HCT116 (cell line): ENCODE results near the gene BTBD2. TPM values are rescaled to one million over a fixed set of nuclear protein-coding genes. Genes with fewer than 3 reads are reported as not detected.

Source experiments
- ATAC-seq: fragments of 200-7000 bp; cut with Tn5 transposase; 2 replicates; pipeline ENCODE4 v1.9.1; 2020; ENCODE audit warnings: mild to moderate bottlenecking, moderate library complexity
- BruUV-seq: library from RNA; stranded (reverse); fragments of 400-500 nt; replicated peaks from 2 replicates; lab custom pipeline; 2021; lab: Mats Ljungman, UMichigan
- CTCF ChIA-PET: fragments of 300-600 bp; sonication (Branson Sonifier 250); formaldehyde crosslinking; loops from one replicate; lab custom pipeline; 2021; ENCODE audit warnings: antibody characterized with exemption; lab: Charles Lee
- POLR2A ChIA-PET: fragments of 300-600, 350-600 bp; sonication (Branson Sonifier 250); formaldehyde crosslinking; loops from one replicate; lab custom pipeline; 2021; ENCODE audit warnings: antibody characterized with exemption; lab: Charles Lee
- RAD21 ChIA-PET, 2 experiments: fragments of 300-600 bp; sonication (Branson Sonifier 250); formaldehyde crosslinking; loops; one replicate each; lab custom pipeline; 2023; ENCODE audit warnings: low total read pairs in 2 of 2; ENCODE audit not compliant: uncharacterized antibody in 2 of 2, unreplicated experiment in 2 of 2, low non-redundant PET in 1 of 2; lab: Charles Lee
- DNase-seq: peaks from one replicate; pipeline ENCODE4 v3.0.0-alpha.2; 2010; ENCODE audit warnings: low read depth, low spot score
- H2AFZ ChIP-seq: fragments of 200-600 bp; shearing (Covaris generic), sonication (generic); 2 replicates; pipeline ENCODE4 v1.6.1; 2017; ENCODE audit warnings: low read depth, mixed run types, mixed read lengths, antibody characterized with exemption, low read length; ENCODE audit not compliant: poor library complexity, severe bottlenecking
- H3K27ac ChIP-seq: 2 replicates; pipeline ENCODE4 v1.5.1; 2012; ENCODE audit warnings: low read depth, low read length
- H3K27me3 ChIP-seq: fragments of 200-600 bp; sonication (generic); 2 replicates; pipeline ENCODE4 v1.6.1; 2016; ENCODE audit warnings: mixed run types, low read length, mixed read lengths; ENCODE audit not compliant: insufficient read depth
- H3K36me3 ChIP-seq, 2 experiments: fragments of 200-500 bp in 1 of 2; fragments of 200-600 bp in 1 of 2; sonication (Bioruptor generic) in 1 of 2; sonication (generic) in 1 of 2; 2 replicates each; pipeline versions ENCODE4 v1.5.1 to v1.6.1; 2014 to 2016; ENCODE audit warnings: low read length in 2 of 2, inconsistent platforms in 1 of 2, mixed read lengths in 1 of 2, mixed run types in 1 of 2; ENCODE audit not compliant: insufficient read depth in 2 of 2, control insufficient read depth in 1 of 2
- H3K4me1 ChIP-seq, 2 experiments: fragments of 200-600 bp in 1 of 2; sonication (generic) in 1 of 2; 2 replicates each; pipeline versions ENCODE4 v1.5.1 to v1.6.1; 2012 to 2017; ENCODE audit warnings: low read length in 2 of 2, inconsistent platforms in 1 of 2, mild to moderate bottlenecking in 1 of 2, mixed read lengths in 1 of 2, mixed run types in 1 of 2, moderate library complexity in 1 of 2; ENCODE audit not compliant: insufficient read depth in 2 of 2, control insufficient read depth in 1 of 2
- H3K4me2 ChIP-seq: fragments of 200-600 bp; sonication (generic); 2 replicates; pipeline ENCODE4 v1.6.1; 2017; ENCODE audit warnings: mixed run types, low read length, mixed read lengths
- H3K4me3 ChIP-seq, 2 experiments: fragments of 200-600 bp in 1 of 2; sonication (generic) in 1 of 2; replicated peaks in 1 of 2; 2 replicates each; pipeline ENCODE4 v1.5.1; 2011 to 2016; ENCODE audit warnings: low read length in 2 of 2, control low read depth in 1 of 2, low read depth in 1 of 2, mild to moderate bottlenecking in 1 of 2, mixed read lengths in 1 of 2, mixed run types in 1 of 2
- H3K79me2 ChIP-seq: fragments of 200-600 bp; sonication (generic); 2 replicates; pipeline ENCODE4 v1.6.1; 2017; ENCODE audit warnings: mild to moderate bottlenecking, mixed run types, low read length, moderate library complexity, mixed read lengths; ENCODE audit not compliant: insufficient read depth
- H3K9ac ChIP-seq: fragments of 200-600 bp; sonication (generic); 2 replicates; pipeline ENCODE4 v1.6.1; 2016; ENCODE audit warnings: low read length, mixed read lengths
- H3K9me2 ChIP-seq: fragments of 200-600 bp; sonication (generic), shearing (Covaris generic); 2 replicates; pipeline ENCODE4 v1.6.1; 2017; ENCODE audit warnings: mixed run types, mild to moderate bottlenecking, moderate library complexity; ENCODE audit not compliant: insufficient read depth
- H3K9me3 ChIP-seq, 2 experiments: fragments of 200-500 bp in 1 of 2; fragments of 200-600 bp in 1 of 2; sonication (Bioruptor generic) in 1 of 2; sonication (generic) in 1 of 2; 2 replicates each; pipeline ENCODE4 v1.6.1; 2014 to 2017; ENCODE audit warnings: low read length in 2 of 2, mixed read lengths in 2 of 2, inconsistent platforms in 1 of 2, low read depth in 1 of 2, mild to moderate bottlenecking in 1 of 2, mixed run types in 1 of 2, moderate library complexity in 1 of 2; ENCODE audit not compliant: control insufficient read depth in 1 of 2, insufficient read depth in 1 of 2
- H4K20me1 ChIP-seq: fragments of 200-600 bp; sonication (generic), shearing (Covaris generic); 2 replicates; pipeline ENCODE4 v1.6.1; 2017; ENCODE audit warnings: mixed run types, mild to moderate bottlenecking, moderate library complexity; ENCODE audit not compliant: insufficient read depth
- CBX3 ChIP-seq: IDR thresholded peaks from 2 replicates; pipeline ENCODE4 v1.6.1; 2012; ENCODE audit warnings: low read depth
- CEBPB ChIP-seq: IDR thresholded peaks from 2 replicates; pipeline ENCODE4 v1.6.1; 2012; ENCODE audit warnings: low read depth
- EGR1 ChIP-seq: IDR thresholded peaks from 2 replicates; pipeline ENCODE4 v1.6.1; 2012; ENCODE audit warnings: low read depth
- EZH2phosphoT487 ChIP-seq: fragments of 200-600 bp; IDR thresholded peaks from 2 replicates; pipeline ENCODE4 v1.6.1; 2018; ENCODE audit warnings: antibody characterized with exemption, borderline replicate concordance
- FOSL1 ChIP-seq: IDR thresholded peaks from 2 replicates; pipeline ENCODE4 v1.6.1; 2012; ENCODE audit warnings: low read depth
- JUND ChIP-seq: IDR thresholded peaks from 2 replicates; pipeline ENCODE4 v1.6.1; 2012
- POLR2A ChIP-seq: IDR thresholded peaks from 2 replicates; pipeline ENCODE4 v1.7.0; 2011; ENCODE audit warnings: borderline replicate concordance; ENCODE audit not compliant: insufficient read depth, insufficient read length; ENCODE audit errors: extremely low read depth
- RAD21 ChIP-seq: IDR thresholded peaks from 2 replicates; pipeline ENCODE4 v1.6.1; 2012; ENCODE audit warnings: low read depth, mild to moderate bottlenecking
- SIN3A ChIP-seq: IDR thresholded peaks from 2 replicates; pipeline ENCODE4 v1.6.1; 2012; ENCODE audit warnings: low read depth
- SP1 ChIP-seq: IDR thresholded peaks from 2 replicates; pipeline ENCODE4 v1.6.1; 2012; ENCODE audit warnings: low read depth
- SRF ChIP-seq: IDR thresholded peaks from 2 replicates; pipeline ENCODE4 v1.6.1; 2012; ENCODE audit warnings: low read depth
- TCF7L2 ChIP-seq: IDR thresholded peaks from 2 replicates; pipeline ENCODE4 v1.7.0; 2011; ENCODE audit warnings: borderline replicate concordance, inconsistent platforms; ENCODE audit not compliant: insufficient read depth, insufficient read length; ENCODE audit errors: extremely low read depth
- YY1 ChIP-seq: IDR thresholded peaks from 2 replicates; pipeline ENCODE4 v1.6.1; 2011; ENCODE audit warnings: low read length, low read depth, moderate library complexity, mild to moderate bottlenecking; ENCODE audit not compliant: insufficient replicate concordance; ENCODE audit errors: extremely low read depth
- ZFX ChIP-seq: fragments of 450-650 bp; IDR thresholded peaks from 2 replicates; pipeline ENCODE4 v1.6.1; 2017
- intact Hi-C: fragments of 100-400 bp; cut with micrococcal nuclease; formaldehyde crosslinking; loops from 2 replicates; pipeline ENCODE4 v1.10.0; 2022
- total RNA-seq: library from RNA; stranded (reverse); gene quantifications from one replicate; pipeline ENCODE4 v1.2.1, GENCODE V29; 2021; ENCODE audit not compliant: unreplicated experiment
- TF ChIP-seq, protein P1 (sequence below): IDR thresholded peaks from 2 replicates; pipeline ENCODE4 v1.6.1; 2012
- TF ChIP-seq, protein P2 (sequence below): IDR thresholded peaks from 2 replicates; pipeline ENCODE4 v1.6.1; 2011; ENCODE audit warnings: mild to moderate bottlenecking, low read length, moderate library complexity; ENCODE audit not compliant: insufficient replicate concordance; ENCODE audit errors: extremely low read depth
- TF ChIP-seq, protein P3 (sequence below), 3 experiments: fragments of 200-600 bp in 1 of 3; sonication (generic) in 1 of 3; IDR thresholded peaks in 2 of 3; conservative IDR thresholded peaks in 1 of 3; 2 replicates each; pipeline ENCODE4 v1.5.1; 2012 to 2017; ENCODE audit warnings: low read depth in 2 of 3, low read length in 2 of 3, antibody characterized with exemption in 1 of 3, borderline replicate concordance in 1 of 3, control low read depth in 1 of 3, mild to moderate bottlenecking in 1 of 3, mixed read lengths in 1 of 3, mixed run types in 1 of 3, moderate library complexity in 1 of 3; ENCODE audit not compliant: insufficient read depth in 1 of 3
- TF ChIP-seq, protein P4 (sequence below): IDR thresholded peaks from 2 replicates; pipeline ENCODE4 v1.6.1; 2012
- TF ChIP-seq, protein P5 (sequence below): IDR thresholded peaks from 2 replicates; pipeline ENCODE4 v1.6.1; 2012; ENCODE audit warnings: low read depth

Gene BTBD2
- total RNA-seq, 1 experiment from 2014 or later: 112 TPM

DNA sequence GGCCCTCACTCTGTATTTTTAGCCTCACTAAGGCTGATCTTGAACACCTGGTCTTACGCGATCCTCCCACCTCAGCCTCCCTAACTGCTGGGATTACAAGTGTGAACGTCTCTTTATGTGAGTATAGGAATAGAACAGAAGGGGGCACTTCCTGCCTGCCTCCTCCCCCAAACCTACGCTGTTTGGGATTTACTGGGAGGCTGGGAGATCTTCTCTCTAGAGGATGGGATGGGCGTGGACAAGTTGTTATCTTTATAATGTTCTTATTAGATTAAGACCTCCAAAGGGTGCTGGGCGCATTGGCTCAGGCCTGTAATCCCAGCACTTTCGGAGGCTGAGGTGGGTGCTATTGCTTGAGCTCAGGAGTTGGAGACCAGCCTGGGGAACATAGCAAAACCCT lies 77.4 kb downstream of the BTBD2 start:
- TF ChIP-seq, protein P1, sequence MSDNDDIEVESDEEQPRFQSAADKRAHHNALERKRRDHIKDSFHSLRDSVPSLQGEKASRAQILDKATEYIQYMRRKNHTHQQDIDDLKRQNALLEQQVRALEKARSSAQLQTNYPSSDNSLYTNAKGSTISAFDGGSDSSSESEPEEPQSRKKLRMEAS: no peak
- TF ChIP-seq EZH2phosphoT487 (no peak), RAD21 (no peak), CEBPB (no peak), POLR2A (no peak), TCF7L2 (no peak), SRF (no peak), EGR1 (no peak), SP1 (no peak), YY1 (no peak), FOSL1 (no peak), SIN3A (no peak), ZFX (no peak), CBX3 (no peak), JUND (no peak)
- TF ChIP-seq, protein P2, sequence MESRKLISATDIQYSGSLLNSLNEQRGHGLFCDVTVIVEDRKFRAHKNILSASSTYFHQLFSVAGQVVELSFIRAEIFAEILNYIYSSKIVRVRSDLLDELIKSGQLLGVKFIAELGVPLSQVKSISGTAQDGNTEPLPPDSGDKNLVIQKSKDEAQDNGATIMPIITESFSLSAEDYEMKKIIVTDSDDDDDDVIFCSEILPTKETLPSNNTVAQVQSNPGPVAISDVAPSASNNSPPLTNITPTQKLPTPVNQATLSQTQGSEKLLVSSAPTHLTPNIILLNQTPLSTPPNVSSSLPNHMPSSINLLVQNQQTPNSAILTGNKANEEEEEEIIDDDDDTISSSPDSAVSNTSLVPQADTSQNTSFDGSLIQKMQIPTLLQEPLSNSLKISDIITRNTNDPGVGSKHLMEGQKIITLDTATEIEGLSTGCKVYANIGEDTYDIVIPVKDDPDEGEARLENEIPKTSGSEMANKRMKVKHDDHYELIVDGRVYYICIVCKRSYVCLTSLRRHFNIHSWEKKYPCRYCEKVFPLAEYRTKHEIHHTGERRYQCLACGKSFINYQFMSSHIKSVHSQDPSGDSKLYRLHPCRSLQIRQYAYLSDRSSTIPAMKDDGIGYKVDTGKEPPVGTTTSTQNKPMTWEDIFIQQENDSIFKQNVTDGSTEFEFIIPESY: no peak
- TF ChIP-seq, protein P3, sequence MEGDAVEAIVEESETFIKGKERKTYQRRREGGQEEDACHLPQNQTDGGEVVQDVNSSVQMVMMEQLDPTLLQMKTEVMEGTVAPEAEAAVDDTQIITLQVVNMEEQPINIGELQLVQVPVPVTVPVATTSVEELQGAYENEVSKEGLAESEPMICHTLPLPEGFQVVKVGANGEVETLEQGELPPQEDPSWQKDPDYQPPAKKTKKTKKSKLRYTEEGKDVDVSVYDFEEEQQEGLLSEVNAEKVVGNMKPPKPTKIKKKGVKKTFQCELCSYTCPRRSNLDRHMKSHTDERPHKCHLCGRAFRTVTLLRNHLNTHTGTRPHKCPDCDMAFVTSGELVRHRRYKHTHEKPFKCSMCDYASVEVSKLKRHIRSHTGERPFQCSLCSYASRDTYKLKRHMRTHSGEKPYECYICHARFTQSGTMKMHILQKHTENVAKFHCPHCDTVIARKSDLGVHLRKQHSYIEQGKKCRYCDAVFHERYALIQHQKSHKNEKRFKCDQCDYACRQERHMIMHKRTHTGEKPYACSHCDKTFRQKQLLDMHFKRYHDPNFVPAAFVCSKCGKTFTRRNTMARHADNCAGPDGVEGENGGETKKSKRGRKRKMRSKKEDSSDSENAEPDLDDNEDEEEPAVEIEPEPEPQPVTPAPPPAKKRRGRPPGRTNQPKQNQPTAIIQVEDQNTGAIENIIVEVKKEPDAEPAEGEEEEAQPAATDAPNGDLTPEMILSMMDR (IDR thresholded peaks at IDR 0.05 in 2 of 3, conservative IDR thresholded peaks at IDR 0.05 in 1 of 3; ENCODE audit: borderline replicate concordance in 1 of 3, insufficient read depth in 1 of 3, low read depth in 2 of 3, low read length in 2 of 3): no peak
- TF ChIP-seq, protein P4, sequence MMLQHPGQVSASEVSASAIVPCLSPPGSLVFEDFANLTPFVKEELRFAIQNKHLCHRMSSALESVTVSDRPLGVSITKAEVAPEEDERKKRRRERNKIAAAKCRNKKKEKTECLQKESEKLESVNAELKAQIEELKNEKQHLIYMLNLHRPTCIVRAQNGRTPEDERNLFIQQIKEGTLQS: no peak
- TF ChIP-seq, protein P5, sequence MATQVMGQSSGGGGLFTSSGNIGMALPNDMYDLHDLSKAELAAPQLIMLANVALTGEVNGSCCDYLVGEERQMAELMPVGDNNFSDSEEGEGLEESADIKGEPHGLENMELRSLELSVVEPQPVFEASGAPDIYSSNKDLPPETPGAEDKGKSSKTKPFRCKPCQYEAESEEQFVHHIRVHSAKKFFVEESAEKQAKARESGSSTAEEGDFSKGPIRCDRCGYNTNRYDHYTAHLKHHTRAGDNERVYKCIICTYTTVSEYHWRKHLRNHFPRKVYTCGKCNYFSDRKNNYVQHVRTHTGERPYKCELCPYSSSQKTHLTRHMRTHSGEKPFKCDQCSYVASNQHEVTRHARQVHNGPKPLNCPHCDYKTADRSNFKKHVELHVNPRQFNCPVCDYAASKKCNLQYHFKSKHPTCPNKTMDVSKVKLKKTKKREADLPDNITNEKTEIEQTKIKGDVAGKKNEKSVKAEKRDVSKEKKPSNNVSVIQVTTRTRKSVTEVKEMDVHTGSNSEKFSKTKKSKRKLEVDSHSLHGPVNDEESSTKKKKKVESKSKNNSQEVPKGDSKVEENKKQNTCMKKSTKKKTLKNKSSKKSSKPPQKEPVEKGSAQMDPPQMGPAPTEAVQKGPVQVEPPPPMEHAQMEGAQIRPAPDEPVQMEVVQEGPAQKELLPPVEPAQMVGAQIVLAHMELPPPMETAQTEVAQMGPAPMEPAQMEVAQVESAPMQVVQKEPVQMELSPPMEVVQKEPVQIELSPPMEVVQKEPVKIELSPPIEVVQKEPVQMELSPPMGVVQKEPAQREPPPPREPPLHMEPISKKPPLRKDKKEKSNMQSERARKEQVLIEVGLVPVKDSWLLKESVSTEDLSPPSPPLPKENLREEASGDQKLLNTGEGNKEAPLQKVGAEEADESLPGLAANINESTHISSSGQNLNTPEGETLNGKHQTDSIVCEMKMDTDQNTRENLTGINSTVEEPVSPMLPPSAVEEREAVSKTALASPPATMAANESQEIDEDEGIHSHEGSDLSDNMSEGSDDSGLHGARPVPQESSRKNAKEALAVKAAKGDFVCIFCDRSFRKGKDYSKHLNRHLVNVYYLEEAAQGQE: no peak
- Histone ChIP-seq H3K4me3 (no peak overlapping the region), H3K4me1 (peaks cover 13 to 30% of the 10 kb centered on the region in 2 experiments), H3K27me3 (no peaks in the 10 kb centered on the region), H3K27ac (no peak overlapping the region), H3K9ac (no peak overlapping the region), H3K4me2 (no peak overlapping the region), H4K20me1 (no peaks in the 10 kb centered on the region), H3K79me2 (peaks cover 18% of the 10 kb centered on the region), H3K9me2 (no peaks in the 10 kb centered on the region), H2AFZ (no peak overlapping the region), H3K36me3 (no peaks in the 10 kb centered on the region), H3K9me3 (peaks cover 0 to 8% of the 10 kb centered on the region in 2 experiments; a peak in 1 of 4 replicates)
- POLR2A ChIA-PET: no interaction called here
- BruUV-seq: no TSS peak
- DNase-seq: no peak
- intact Hi-C loops: loop anchor here (10.0 kb wide), 1 partner anchor 127 kb away; no protein-coding TSS in a partner anchor
- no peak for ATAC-seq
- RAD21 ChIA-PET: no interaction called here
- CTCF ChIA-PET: interaction anchor here (0.7 kb wide), 1 partner anchor 24 kb away, joined by 4 read pairs; no protein-coding TSS in a partner anchor
